SKM-1 (cell line): ENCODE measurements around the gene DHRS7.

Source experiments
- DNase-seq: peaks from one replicate; lab custom pipeline; 2025; ENCODE audit not compliant: unreplicated experiment; lab: John Stamatoyannopoulos, UW

The DHRS7 gene

DNA sequence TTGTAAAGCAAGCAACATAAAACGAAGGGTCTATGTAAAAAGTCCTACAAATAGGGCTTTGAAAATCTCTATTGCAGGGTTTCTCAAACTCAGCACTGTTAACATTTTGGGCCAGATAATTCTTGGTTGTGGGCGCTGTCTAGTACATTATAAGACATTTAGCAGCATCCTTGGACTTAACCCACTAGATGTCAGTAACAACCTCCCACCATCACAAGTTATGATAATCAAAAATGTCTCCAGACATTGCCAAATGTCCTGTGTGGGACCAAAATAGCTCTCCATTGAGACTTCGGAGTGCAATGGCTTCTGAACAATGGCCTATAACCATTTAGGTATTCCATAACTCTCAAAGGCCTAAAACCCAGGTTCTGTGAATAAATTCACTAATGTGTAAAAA lies 22.9 kb upstream of the DHRS7 start:
- DNase-seq, result no peak

- DNase-seq, result no peak
Measured at GRCh38 chr14:60184905-60185555, 19.8 kb upstream of the DHRS7 start.

DNA sequence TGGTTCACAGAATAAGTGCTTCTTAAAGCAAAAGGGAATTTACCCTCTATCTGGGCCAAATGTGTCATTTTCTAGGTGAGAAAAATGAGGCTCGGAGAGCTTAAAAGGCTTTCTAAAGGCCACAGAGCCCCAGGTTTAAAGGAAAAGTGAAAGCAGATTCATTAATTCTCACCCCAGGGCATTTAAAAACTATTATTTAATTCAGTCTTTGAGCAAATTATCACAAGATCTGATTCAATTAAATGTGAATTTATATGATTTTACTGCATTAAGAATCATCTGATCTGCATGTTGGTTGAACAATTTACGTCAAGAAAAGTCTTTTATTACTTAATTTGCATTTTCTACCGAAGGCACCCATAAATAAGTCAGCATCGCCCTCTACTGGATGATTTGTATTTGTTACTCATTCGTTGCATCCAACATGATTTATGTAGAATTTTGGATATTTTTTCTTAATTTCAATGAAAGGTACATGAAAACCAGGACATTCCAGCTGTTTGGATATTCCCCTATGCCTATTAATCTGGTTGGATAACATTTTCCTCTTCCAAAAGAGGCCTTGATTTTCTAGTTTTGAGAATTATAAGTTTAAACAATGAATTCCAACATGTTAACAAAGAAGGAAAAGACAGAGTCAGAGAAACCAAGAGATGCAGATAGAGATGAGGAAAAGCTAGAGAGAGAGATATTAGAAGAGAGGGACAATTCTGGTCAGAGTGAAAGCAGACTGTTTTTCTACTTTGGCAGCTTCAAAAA lies 19.1 kb upstream of the DHRS7 start:
- peak; percentile 21 for DNase-seq

GRCh38 chr14:60183741-60184140 lies 18.5 kb upstream of the DHRS7 start:
- no peak for DNase-seq

DNA sequence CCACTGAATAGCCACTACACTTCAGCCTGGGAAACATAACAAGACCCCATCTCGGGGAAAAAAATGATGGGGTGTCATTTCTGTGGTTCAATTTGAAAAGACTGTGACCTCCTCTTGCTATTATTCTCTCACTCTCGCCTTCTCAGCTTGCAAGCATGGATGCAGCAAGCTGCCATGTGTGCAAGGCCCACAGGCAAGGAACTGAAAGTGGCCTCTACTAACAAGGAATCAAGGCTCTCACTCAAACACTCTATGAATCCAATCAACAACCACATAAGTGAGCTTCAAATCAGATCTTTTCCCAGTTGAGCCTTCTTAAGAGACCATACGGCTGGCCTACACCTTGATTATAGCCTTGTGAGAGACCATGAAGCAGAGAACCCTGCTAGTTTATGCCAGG lies 17.9 kb upstream of the DHRS7 start:
- DNase-seq, result no peak

DNA sequence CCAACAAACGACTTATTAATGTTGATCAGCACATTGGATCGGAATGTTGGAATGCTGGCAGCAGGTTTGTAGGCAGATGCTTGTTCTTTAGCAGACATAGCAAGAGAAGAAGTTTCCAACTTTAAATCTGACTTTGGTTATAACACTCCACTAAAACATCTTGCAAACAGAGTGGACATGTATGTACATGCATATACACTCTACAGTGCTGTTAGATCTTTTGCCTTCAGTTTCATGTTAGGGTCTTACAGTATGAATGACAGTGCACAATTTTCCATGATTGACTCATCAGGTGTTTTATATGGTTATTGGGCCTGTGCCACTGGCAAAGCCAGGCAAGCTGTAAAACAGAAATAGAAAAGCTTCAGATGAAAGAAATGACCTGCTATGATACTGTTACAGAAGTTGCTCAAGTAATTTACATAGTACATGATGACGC lies 14.3 kb upstream of the DHRS7 start:
- no peak for DNase-seq

GRCh38 chr14:60178820-60179219 lies 13.6 kb upstream of the DHRS7 start:
- DNase-seq, result no peak

DNA sequence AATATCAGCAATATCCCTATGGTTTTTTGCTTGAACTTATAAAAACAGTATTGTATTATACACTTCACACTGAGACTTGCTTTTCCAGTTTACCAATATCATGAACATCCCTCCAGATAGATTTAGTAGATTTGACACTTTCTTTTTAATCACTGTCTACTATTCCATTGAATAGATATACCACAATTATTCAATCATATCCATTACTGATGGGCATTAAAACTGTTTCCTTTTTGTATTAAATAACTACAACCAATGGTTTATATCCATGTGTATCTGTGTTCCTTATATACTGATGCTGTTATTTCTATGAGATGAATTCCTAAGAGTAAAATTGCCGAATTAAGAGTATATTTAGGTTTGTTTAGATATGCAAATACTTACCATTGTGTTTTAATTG lies 13.0 kb upstream of the DHRS7 start:
- no peak for DNase-seq

- no peak for DNase-seq
Measured at GRCh38 chr14:60175255-60175902, 10.2 kb upstream of the DHRS7 start.

DNA sequence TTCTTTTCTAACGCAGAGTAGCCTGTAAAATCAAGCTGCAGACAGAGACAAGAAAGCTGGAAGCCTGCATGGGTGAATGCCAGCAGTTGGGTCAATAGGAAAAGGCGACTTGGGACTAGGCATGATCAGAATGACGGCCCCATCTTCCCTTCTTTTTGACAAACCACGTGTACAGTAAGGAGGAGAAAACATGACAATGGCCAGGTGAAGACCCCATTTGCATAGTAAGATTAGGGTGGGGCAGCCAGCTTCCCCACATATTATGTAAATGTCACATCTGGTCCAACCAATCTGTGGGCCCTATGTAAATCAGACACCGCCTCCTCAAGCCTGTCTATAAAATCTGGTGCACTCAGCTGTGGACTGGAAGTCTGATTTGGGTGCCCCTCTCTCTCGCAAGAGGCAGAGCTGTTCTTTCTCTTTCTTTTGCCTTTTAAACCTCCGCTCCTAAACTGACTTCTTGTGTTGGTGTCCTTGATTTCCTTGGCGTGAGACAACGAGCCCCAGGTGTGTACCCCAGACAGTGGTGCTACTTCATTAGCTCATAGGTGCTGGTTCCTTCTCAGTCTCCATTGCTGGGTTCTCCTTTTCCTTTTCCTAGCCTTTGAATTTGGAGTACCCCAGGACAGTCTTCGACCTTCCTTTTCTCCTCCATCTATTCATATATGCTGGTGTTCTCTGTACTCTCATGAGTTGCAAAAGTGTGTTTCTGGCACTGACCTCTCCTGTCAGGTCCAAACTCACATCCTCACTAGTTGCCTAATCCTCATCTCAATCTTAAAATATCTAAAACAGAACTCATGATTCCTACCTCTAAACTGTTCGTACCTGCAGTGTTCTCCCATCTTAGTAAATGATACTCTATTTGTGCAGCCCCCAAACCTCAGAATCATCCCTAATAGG lies 9.4 kb upstream of the DHRS7 start:
- DNase-seq, result no peak

- no peak for DNase-seq
Measured at GRCh38 chr14:60171690-60172089, 6.5 kb upstream of the DHRS7 start.

GRCh38 chr14:60170948-60171347 lies 5.8 kb upstream of the DHRS7 start:
- DNase-seq, result no peak

DNA sequence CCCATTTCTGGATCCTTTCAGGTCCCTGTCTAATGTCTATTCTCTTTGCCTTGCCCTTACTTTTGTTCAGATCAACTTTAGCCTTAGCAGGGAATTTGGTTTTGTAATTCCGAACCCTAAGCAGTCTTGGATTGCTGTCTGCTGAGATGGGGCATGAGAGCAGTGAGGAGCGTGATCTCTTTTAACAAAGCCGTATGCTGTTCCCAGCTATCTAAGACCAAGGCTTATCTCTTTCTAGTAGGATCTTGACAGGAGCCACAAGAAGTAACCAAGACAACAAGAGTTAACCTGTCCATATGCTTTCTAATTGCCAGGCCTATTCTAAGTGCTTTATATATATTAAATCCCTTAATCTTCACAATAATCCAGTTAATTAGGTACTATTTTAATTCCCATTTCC lies 4.5 kb upstream of the DHRS7 start:
- no peak for DNase-seq

GRCh38 chr14:60166142-60166541 lies 944 bp upstream of the DHRS7 start:
- no peak for DNase-seq

DNA sequence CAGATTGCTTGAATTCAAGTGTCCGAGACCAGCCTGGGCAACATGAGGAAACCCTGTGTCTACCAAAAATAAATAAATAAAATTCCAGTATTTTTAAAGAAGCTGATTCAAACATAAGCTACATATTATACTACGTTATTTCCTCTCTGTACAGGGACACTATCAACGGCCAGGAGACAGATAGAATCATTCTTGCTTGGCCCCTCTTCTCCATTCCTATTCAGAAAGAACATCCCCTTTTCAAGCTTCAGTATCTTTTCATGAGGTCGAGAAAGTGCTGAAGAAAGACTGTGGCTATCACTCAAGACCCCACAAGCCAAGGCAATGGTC lies 314 bp upstream of the DHRS7 start:
- no peak for DNase-seq

DNA sequence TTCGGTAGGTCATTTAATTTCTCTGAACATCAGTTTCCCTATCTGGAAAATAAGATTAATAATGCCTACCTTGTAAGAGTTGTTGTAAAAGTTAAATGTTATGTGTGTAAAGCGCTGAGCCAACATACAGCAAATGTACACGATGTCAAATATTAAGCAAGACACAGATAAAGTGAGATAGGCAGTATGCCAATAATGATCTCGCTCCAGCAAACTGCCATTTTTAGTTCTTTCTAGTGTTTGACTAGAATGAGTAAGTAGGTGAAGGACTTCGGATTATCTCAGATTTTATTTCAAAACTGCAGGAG lies 840 bp downstream of the DHRS7 start:
- no peak for DNase-seq

DNA sequence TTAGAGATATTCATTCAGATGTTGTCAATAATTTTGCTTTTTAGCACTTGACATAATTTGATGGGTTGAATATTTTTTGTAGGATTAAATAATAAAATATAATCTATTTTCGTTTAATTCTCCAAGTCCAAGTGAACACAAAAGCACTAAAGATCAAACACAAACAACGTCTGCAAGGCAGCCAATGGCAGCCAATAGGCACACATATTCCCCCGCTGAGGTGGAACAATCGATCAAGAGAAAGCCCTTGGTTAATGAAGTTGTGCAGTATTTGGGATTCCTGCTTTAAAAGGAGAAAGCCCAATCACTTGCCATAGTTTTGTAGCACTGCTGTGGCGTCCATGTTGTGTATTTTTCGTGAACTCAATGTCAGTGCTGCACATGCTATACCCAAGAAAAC lies 1.5 kb downstream of the DHRS7 start:
- no peak for DNase-seq

DNA sequence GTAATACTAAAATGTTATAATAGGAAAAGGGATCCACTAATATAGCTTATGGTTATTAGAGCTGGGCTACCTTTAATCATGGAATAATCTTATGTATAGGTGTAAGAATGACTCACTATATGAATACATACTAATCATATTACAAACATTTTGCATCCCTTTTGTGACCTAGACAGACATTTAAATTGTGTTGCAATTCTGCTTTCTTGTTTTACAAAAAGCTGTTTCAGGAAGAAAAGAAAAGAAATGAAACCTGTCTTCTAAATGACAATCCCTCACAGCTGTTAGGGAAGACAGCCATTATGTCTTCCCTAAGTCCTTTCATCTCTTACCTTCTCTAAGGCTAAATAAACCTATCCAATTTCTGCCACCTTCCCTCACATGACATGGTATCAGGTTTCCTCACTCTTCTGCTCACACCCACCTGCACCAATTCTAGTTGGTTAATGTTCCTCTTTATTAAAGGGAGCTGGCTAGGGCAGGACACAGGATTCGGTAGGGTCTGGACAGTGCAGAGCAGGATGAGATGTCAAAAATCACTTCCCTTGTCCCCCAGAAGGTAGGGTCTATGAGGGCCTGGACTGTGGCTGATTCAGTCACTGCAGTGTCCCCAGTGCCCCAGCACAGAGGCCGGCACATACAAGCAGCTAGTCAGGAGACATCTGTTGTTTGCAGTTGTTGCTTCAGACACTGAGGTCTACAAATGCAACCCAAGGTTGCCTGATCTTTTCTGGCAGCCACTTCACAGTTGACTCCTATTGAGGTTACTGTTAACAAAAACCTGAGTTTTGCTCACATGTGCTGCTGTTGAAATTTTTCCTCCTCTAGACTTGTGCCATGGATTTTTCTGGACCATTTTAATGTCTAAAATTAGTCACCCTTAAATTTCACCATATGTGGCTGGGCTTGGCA lies 3.7 kb downstream of the DHRS7 start:
- no peak for DNase-seq

DNA sequence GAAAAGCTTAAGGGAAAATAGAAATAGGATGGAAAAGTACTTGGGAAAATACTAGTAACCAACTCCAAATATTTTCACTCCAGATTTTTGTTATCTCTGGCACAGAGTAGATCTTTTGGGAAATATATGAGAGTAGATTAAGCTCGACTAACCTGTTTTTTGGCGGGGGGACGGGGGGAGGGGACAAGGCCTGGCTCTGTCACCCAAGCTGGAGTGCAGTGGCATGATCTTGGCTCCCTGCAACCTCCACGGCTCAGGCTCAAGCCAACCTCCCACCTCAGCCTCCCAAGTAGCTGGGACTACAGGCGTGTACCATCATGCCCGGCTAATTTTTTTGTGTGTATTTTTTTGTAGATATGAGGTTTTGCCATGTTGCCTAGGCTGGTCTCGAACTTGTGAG lies 4.8 kb downstream of the DHRS7 start:
- no peak for DNase-seq

- no peak for DNase-seq
Measured at GRCh38 chr14:60154671-60155070, 10.5 kb downstream of the DHRS7 start.

- no peak for DNase-seq
Measured at GRCh38 chr14:60153991-60154390, 11.2 kb downstream of the DHRS7 start.
